GM19438 (cell line): ENCODE data around the gene RASGRP4.
"Not testable (repeated sequence)": the region's sequence is repeated elsewhere in the genome, so short reads cannot be mapped to it uniquely, and the experiment has no call there.

Experiments used
- ATAC-seq: cut with Tn5 transposase; IDR thresholded peaks from one replicate; pipeline ENCODE4 v1.9.1; 2021; ENCODE audit warnings: low read depth; ENCODE audit not compliant: unreplicated experiment

Gene RASGRP4

DNA sequence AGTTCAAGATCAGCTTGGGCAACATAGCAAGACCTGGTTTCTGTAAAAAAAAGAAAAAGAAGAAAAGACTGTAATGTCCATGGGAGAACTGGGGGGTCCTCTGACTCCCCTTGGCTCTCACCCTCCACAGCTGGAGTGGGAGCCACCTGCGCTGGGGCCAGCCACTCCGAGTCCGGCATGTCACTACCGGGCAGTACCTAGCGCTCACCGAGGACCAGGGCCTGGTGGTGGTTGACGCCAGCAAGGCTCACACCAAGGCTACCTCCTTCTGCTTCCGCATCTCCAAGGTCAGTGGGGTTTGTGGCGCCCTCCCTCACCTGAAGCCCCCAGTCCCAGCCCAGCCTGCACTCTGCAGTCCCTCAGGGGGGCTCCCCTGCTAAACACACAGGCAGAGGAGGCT is 22.2 kb upstream of the RASGRP4 start:
- ATAC-seq = no peak

DNA sequence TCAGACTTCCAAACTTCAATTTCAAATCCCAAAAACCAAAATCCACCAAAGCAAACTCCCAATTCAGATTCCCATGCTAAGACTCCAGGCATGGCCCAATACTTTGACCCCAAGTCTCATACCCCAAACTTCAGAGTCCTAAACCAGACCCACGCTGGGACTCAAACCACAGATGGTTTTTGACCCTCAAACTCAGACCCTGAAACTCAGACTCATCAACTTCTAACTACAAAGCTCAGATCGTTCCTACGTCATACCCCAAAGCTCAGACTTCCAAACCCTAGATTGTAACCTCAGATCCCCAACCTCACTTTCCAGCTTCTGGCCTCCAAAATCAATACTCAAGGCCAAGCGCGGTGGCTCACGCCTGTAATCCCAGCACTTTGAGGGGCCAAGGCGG is 19.3 kb upstream of the RASGRP4 start:
- no peak for ATAC-seq

DNA sequence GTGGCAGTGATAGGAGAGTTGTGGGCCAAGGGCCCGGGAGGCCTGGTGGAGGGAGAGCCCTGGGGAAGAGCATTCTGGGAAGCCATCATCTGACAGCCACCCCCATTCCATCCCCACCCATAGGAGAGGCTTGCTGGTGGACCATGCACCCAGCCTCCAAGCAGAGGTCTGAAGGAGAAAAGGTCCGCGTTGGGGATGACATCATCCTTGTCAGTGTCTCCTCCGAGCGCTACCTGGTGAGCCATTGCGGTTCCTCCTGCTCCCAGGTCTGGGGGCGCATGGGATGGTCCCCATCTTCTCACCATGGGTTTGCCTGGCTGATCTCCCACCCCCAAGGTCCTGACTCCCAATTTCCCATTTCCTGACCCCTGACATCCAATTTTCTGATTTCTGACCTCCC is 18.0 kb upstream of the RASGRP4 start:
- ATAC-seq = no peak

DNA sequence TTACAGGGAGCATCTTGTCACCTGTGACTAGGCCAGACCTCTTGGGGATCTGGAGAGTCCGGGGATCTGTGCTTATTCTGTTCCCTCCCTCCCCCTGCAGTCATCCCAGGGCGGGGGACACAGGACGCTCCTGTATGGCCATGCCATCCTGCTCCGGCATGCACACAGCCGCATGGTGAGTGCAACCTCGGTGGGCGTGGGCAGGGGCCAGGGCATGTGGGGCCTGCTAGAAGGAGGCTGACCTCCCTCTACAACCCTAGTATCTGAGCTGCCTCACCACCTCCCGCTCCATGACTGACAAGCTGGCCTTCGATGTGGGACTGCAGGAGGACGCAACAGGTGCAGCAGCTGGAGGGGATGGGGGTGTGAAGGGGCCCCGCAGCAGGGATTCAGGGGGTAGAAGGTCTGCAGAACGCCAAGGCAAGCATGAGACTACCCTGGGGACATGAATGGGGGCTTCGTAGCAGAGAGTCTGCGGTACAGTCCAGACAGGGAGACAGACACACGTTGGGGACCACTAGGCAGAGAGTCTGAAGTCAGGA is 17.5 kb upstream of the RASGRP4 start:
- no peak for ATAC-seq

GRCh38 chr19:38442736-38443135 is 16.7 kb upstream of the RASGRP4 start:
- no peak for ATAC-seq

DNA sequence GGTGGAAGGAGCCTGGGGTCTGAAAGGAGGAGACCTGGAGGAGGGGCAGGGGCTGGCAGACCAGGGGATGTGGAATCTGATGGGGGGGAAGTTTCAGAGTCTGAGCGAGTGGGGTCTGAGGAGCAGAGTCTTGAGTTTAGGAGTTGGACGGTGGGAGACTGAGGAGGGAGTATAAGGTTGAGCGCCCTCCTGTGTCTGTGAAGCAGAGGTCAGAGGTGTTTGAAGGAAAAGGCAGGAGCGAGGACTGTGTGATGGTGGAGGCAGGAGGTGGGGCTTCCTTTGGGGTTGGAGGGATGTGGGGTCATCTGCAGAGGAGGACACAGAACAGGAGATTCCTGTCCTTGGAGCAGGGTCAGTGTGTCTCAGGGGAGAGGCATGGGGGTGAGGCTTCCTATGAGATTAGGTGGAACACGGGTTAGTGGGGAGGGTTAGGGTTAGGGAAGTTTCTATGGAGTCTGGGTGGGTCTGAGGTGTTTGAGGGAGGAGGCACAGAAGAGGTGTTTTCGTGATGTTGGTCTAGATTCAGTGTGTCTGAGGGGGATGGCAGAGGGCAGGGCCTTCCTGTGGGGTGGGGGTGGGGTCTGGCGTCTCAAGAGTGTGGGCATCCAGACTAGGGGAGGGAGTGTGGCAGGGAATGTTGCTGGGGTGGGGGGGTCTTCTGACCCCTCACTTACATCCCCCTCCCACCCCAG is 15.8 kb upstream of the RASGRP4 start:
- no peak for ATAC-seq

GRCh38 chr19:38440592-38440991 is 14.6 kb upstream of the RASGRP4 start:
- no peak for ATAC-seq

GRCh38 chr19:38437917-38438316 is 11.9 kb upstream of the RASGRP4 start:
- ATAC-seq = no peak

DNA sequence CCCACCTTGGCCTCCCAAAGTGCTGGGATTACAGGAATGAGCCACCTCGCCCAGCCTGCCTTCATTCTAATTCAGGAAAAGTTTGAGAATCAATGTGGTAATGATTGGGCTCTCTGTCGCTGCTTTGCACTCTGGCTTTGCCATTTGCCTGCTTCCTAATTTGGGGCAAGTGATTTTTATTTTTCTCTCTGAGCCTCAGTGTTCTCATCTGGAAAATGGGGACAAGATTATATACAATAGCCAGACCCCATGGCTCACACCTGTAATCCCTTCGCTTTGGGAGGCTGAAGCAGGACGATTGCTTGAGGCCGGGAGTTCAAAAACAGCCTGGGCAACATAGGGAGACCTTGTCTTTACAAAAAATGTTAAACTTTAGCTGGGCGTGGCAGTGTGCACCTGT is 11.3 kb upstream of the RASGRP4 start:
- no peak for ATAC-seq

DNA sequence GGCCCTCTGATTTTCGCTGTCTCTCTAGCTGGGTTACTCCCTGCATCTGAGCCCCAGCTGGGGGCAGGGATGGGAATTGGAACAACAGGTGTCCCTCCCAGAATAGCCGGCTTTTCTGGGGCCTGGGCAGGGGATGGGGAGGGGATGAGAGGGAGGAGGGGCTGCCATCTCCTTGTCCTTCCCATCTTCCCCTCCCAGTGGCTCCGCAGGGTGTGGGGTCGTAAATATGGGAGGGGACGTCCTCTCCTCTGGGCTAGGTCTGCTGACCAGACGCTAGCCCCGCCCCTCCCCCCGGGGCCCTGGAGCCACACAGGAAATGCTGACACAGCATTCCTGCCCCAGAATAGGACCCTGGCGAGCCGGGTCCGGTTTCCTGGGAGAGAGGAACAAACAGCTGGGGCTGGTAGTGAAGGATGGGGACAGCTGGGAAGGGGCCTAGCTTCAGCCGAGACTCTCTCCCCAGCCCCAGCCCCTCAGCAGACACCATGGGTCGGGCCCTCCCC is 8.6 kb upstream of the RASGRP4 start:
- ATAC-seq = no peak

DNA sequence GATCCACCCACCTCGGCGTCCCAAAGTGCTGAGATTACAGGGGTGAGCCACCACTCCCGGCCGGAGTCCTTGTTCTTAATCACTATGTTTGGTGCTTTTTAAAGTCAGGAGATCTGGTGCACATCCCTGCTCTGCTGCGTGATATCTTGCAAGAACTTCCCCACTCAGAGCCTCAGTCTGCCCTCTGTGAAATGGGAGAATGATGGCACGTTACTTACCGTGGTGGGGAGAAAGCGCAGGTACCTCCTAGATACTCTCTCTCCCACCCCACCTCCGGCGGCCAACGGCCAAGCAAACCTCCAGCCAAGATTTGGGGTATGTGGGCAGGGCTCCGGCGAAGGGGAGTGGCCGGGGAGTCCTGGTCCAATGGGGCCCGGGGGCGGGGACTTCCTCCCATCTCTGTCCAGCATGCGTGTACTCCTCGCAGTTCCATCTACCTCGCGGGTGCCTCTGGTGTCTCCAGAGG is 7.3 kb upstream of the RASGRP4 start, which contains the start of gene RYR1:
TSS of gene RYR1 (plus strand) at position 424 of the 466 bp plus-strand sequence. CDS start 139 bp downstream, outside the sequence.
- ATAC-seq = no peak

DNA sequence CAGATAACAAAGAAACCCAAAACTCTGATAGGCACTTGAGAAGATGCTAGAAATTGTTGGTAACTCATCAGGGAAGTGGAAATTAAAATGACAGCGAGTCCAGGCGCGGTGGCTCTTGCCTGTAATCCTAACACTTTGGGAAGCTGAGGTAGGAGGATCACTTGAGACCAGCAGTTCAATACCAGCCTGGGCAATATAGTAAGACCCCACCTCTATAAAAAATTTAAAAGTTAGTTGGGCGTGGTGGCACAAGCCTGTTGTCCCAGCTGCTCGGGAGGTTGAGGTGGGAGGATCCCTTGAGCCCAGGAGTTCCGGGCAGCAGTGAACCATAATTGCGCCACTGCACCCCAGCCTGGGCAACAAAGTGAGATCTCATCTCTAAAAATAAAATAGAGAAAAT is 4.9 kb upstream of the RASGRP4 start:
- no peak for ATAC-seq

- ATAC-seq = no peak
Observed at GRCh38 chr19:38429811-38430156, 3.8 kb upstream of the RASGRP4 start.

DNA sequence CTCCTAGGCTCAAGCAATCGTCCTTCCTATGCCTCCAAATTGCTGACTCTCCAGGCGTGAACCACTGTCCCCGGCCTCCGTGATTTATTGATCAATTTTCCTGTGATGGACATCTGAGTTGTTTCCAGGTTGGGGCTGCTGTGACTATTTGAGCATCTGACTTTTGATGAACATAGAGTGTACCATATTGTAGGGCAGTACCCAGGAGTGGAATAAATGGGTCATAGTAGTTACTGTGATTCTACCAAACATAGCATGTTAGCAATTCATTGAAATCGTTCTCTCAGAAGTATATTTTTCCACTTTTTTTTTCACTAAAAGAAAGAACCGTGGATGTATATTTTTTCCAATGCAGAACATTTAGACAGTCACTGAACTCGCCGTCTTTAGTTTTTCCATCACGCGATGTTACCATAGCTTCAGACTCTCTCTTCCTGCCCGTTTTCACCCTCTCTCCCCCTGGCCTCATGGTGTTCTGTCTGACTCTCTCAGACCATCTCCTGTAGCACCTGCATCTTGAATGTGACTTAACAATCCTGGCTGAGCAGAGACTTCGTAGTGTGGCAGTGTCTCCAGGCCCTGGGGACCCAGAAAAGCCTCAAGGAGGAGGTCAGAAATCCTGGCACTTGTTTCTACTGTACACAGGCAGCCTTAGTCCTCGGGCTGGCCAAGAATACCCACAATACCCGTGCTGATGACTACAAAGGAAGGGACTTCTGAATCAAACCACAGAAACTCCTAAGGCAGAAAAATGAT is 3.2 kb upstream of the RASGRP4 start:
- no peak for ATAC-seq

GRCh38 chr19:38427035-38427677 is 1.1 kb upstream of the RASGRP4 start:
- not testable (repeated sequence) for ATAC-seq

DNA sequence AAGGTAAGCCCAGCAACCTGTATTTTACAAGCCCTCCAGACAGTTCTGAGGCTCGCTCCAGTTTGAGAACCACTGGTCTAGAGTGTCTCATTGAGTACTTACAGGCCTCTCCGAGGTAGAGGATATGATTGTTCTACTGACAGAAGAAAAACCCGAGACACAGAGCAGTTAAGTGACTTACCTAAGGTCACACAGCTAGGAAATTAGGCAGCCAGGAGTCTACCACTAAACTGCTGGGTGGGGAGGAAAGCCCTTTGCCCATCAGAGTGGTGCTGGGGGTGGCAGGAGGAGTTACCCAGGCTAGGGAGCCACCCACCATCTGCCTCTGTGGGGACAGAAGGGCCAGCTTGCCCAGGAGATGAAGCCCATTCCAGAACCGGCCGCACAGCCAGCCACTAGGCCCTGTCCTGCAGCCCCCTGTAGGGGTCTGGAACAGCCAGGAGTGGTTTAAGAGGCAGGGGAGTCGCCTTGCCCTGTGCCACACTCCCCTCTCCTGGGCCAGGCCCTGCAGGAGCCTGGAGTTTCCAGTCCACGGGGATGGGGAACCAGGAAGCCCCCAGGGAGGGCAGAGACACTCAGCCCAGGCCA is 703 bp downstream of the RASGRP4 start:
- ATAC-seq = no peak

- ATAC-seq = no peak
Observed at GRCh38 chr19:38424272-38424671, 1.7 kb downstream of the RASGRP4 start.

DNA sequence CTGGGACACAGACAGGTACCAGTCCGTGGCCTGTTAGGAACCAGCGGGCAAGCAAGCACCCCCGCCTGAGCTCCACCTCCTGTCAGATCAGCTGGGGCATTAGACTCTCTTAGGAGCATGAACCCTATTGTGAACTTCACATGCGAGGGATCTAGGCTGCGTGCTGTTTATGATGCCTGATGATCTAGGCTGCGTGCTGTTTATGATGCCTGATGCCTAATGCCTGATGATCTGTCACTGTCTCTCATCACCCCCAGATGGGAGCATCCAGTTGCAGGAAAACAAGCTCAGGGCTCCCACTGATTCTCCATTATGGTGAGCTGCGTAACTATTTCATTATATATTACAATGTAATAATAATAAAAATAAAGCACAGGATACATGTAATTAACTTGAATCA is 3.6 kb downstream of the RASGRP4 start:
- no peak for ATAC-seq

DNA sequence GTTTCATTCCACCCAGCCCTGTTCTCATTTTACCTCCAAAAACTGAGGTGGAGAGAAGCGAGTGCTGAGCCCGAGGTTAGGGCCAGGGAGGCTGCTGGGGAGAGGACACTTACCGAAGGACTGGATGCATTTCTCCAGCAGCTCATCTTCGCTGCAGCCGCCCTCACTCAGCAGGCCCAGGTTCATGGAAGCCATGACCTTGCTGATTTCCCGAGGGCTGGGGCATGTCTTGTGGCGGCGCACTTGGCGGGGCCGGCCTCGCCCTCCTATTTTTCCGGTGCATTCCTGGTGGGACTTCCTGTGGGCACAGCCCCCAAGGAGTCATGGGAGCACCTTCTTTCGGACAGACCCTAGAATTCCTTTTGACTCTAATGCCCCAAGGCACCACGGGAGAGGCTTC is 4.2 kb downstream of the RASGRP4 start:
- no peak for ATAC-seq

DNA sequence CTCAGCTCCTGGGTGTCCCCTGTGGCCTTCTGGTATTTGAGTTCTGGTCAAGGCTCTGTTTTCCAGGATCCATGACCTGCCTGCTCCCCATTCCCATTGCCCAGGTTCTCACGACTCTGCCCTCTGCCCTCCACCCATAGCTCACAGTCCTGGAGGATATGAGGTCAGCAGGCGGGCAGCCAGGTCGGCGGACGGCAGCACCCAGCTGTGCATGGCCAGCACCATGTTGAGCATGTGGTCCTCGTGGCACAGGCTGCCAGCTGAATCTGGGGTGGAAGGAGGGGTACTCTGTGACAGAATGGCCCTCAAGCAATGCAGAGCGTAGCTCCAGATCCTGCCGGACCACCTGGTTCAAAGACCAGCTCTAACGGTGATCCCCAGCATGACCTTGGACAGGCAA is 5.1 kb downstream of the RASGRP4 start:
- no peak for ATAC-seq
